ENCODE results near the gene LEF1.
"Not testable (repeated sequence)": the region's sequence is repeated elsewhere in the genome, so short reads cannot be mapped to it uniquely, and the experiment has no call there.

The LEF1 gene

GRCh38 chr4:108058685-108059440, 109.9 kb downstream of the LEF1 start:
- DNase-seq (ENCODE audit: low spot score): no peak

GRCh38 chr4:108056418-108056817, 112.3 kb downstream of the LEF1 start:
- no peak for DNase-seq (ENCODE audit: low spot score)

- no peak for DNase-seq (ENCODE audit: low spot score)
Measured at GRCh38 chr4:108055787-108056186, 112.9 kb downstream of the LEF1 start.

GRCh38 chr4:108054025-108054638, 114.6 kb downstream of the LEF1 start:
- no peak for DNase-seq (ENCODE audit: low spot score)

GRCh38 chr4:108053251-108053711, 115.5 kb downstream of the LEF1 start:
- DNase-seq (ENCODE audit: low spot score): no peak

- no peak for DNase-seq (ENCODE audit: low spot score)
Measured at GRCh38 chr4:108052558-108053120, 116.1 kb downstream of the LEF1 start.

GRCh38 chr4:108051343-108051742, 117.4 kb downstream of the LEF1 start:
- DNase-seq (ENCODE audit: low spot score): no peak

GRCh38 chr4:108050166-108051111, 118.3 kb downstream of the LEF1 start:
- DNase-seq (ENCODE audit: low spot score): not testable (repeated sequence)

GRCh38 chr4:108049406-108049805, 119.3 kb downstream of the LEF1 start:
- DNase-seq (ENCODE audit: low spot score): no peak

GRCh38 chr4:108048997-108049396, 119.7 kb downstream of the LEF1 start:
- no peak for DNase-seq (ENCODE audit: low spot score)

- no peak for DNase-seq (ENCODE audit: low spot score)
Measured at GRCh38 chr4:108048157-108048556, 120.6 kb downstream of the LEF1 start.

- no peak for DNase-seq (ENCODE audit: low spot score)
Measured at GRCh38 chr4:108047199-108047598, 121.5 kb downstream of the LEF1 start.

GRCh38 chr4:108045687-108046024, 123.1 kb downstream of the LEF1 start:
- DNase-seq (ENCODE audit: low spot score): no peak

- no peak for DNase-seq (ENCODE audit: low spot score)
Measured at GRCh38 chr4:108044951-108045686, 123.6 kb downstream of the LEF1 start.

GRCh38 chr4:108043526-108043925, 125.2 kb downstream of the LEF1 start:
- no peak for DNase-seq (ENCODE audit: low spot score)

GRCh38 chr4:108042927-108043326, 125.8 kb downstream of the LEF1 start:
- DNase-seq (ENCODE audit: low spot score): no peak

GRCh38 chr4:108037884-108038283, 130.8 kb downstream of the LEF1 start:
- DNase-seq (ENCODE audit: low spot score): no peak

GRCh38 chr4:108036213-108036612, 132.5 kb downstream of the LEF1 start:
- no peak for DNase-seq (ENCODE audit: low spot score)

- no peak for DNase-seq (ENCODE audit: low spot score)
Measured at GRCh38 chr4:108035691-108036090, 133.0 kb downstream of the LEF1 start.

- DNase-seq (ENCODE audit: low spot score): no peak
Measured at GRCh38 chr4:108034565-108034964, 134.2 kb downstream of the LEF1 start.

GRCh38 chr4:108033348-108033747, 135.4 kb downstream of the LEF1 start:
- DNase-seq (ENCODE audit: low spot score): no peak

All from cerebellar cortex (tissue), 1 donor.